Measurements from ENCODE around the gene C1QTNF3. TPM values are rescaled to one million over a fixed set of nuclear protein-coding genes. Genes with fewer than 3 reads are reported as not detected.
A peak's percentile ranks its signal among the peaks of the same experiment; 100 is the strongest.

C1QTNF3 gene
- total and polyA plus RNA-seq, 2 of the 8 experiments (the other 6 are each of a cell fraction or from before 2014, with no cell fraction given), result 1.0 to 1.2 TPM

GRCh38 chr5:33992864-33993263 is 50.1 kb downstream of the C1QTNF3 start:
- H4K5ac ChIP-seq (ENCODE audit: insufficient read length, low read depth, low read length), result no peak overlapping the region
- DNase-seq (ENCODE audit: low read depth in 1 of 2, low spot score in 2 of 2) (no peak), FAIRE-seq (no peak)
- H3K4ac ChIP-seq (replicated peaks; ENCODE audit: insufficient read length, low read depth, low read length), result no peak overlapping the region
- H3K18ac ChIP-seq (ENCODE audit: extremely low read depth, low read length), result no peak overlapping the region
- no peak overlapping the region for H2BK5ac ChIP-seq (ENCODE audit: low read depth, low read length)
- no peak overlapping the region for H2AFZ ChIP-seq (ENCODE audit: low read length)
- H4K8ac ChIP-seq (ENCODE audit: extremely low read depth, insufficient read depth, low read length), result no peak overlapping the region
- H3K27ac ChIP-seq (ENCODE audit: low read depth, low read length), result no peak overlapping the region
- H3K36me3 ChIP-seq (ENCODE audit: control insufficient read depth in 2 of 4, insufficient read depth in 4 of 4, low read length in 3 of 4), result peaks cover 0 to 8% (median 2%) of the 10 kb centered on the region in 4 experiments; a peak in 3 of 8 replicates
- H3K23ac ChIP-seq (ENCODE audit: insufficient read length), result no peak overlapping the region
- ChIA-PET CTCF (ENCODE audit: partially characterized antibody) (no interaction called here), POLR2A (ENCODE audit: partially characterized antibody) (interaction anchor here (2.1 kb wide), 1 partner anchor 11 kb away, joined by 5 read pairs; no protein-coding TSS in a partner anchor)
- H2AK5ac ChIP-seq (ENCODE audit: low read depth, low read length), result no peak overlapping the region
- H3K56ac ChIP-seq (replicated peaks; ENCODE audit: insufficient read length, low read depth, low read length), result peak overlapping the region; percentile 32
- no peak overlapping the region for H3K4me2 ChIP-seq (ENCODE audit: insufficient read depth in 1 of 2, low read depth in 2 of 2, low read length in 2 of 2)
- no peaks in the 10 kb centered on the region for H4K20me1 ChIP-seq (replicated peaks in 1 of 2; ENCODE audit: control insufficient read depth in 1 of 2, insufficient read depth in 2 of 2, low read length in 2 of 2)
- H3K9me3 ChIP-seq (ENCODE audit: insufficient read depth in 2 of 2, low read depth in 1 of 2, low read length in 1 of 2), result no peaks in the 10 kb centered on the region
- H2BK15ac ChIP-seq (ENCODE audit: low read length), result no peak overlapping the region
- H2BK12ac ChIP-seq (ENCODE audit: low read depth, low read length), result no peak overlapping the region
- peaks cover 2% of the 10 kb centered on the region; the same call in 1 of the 2 replicates for H3K23me2 ChIP-seq (ENCODE audit: low read depth, low read length)
- H4K91ac ChIP-seq (replicated peaks; ENCODE audit: insufficient read length, low read length), result no peak overlapping the region
- no peak overlapping the region for H2BK20ac ChIP-seq (ENCODE audit: low read length)
- H3K4me3 ChIP-seq (ENCODE audit: extremely low read depth in 1 of 4, insufficient read depth in 2 of 4, low read depth in 3 of 4, low read length in 4 of 4), result no peak overlapping the region
- no peak overlapping the region for H3K9ac ChIP-seq (replicated peaks in 1 of 4; ENCODE audit: extremely low read depth in 1 of 4, low read depth in 3 of 4, low read length in 3 of 4)
- WGBS, 2 experiments (ENCODE audit: extremely low coverage in 1 of 2, insufficient coverage in 1 of 2, insufficient read length in 1 of 2, insufficient replicate concordance in 2 of 2, low coverage in 1 of 2, low lambda C conversion rate in 2 of 2, missing lambda C conversion rate in 1 of 2), result 85% methylated on average over 2 of the region's 2 CpGs; no CpG with 5 or more reads in 1 of the 2 experiments
- H3K79me1 ChIP-seq (ENCODE audit: low read depth, low read length), result no peaks in the 10 kb centered on the region
- H3K79me2 ChIP-seq (ENCODE audit: control insufficient read depth in 1 of 2, insufficient read depth in 2 of 2, low read length in 2 of 2), result no peaks in the 10 kb centered on the region
- H3K4me1 ChIP-seq (replicated peaks in 1 of 4; ENCODE audit: control insufficient read depth in 3 of 4, insufficient read depth in 4 of 4, low read length in 3 of 4), result no peaks in the 10 kb centered on the region
- no peak overlapping the region for H3K14ac ChIP-seq (ENCODE audit: insufficient read length)
- H3K27me3 ChIP-seq (replicated peaks in 1 of 4; ENCODE audit: control insufficient read depth in 3 of 4, extremely low read depth in 1 of 4, insufficient read depth in 3 of 4, low read length in 3 of 4), result no peaks in the 10 kb centered on the region
- no peak overlapping the region for H2BK120ac ChIP-seq (replicated peaks; ENCODE audit: low read depth, low read length)
- no peak for TF ChIP-seq SIRT6 (IDR thresholded peaks at IDR 0.05; ENCODE audit: low read length)
- TF ChIP-seq NANOG (IDR thresholded peaks at IDR 0.05; ENCODE audit: insufficient read depth, low read depth, low read length, poor library complexity, severe bottlenecking), result no peak
- TF ChIP-seq KDM5A (IDR thresholded peaks at IDR 0.05; ENCODE audit: low read length), result no peak
- TF ChIP-seq CTCF (IDR thresholded peaks at IDR 0.05; ENCODE audit: control extremely low read depth in 1 of 3, insufficient read depth in 1 of 3, low read depth in 1 of 3, low read length in 3 of 3), result no peak
- TF ChIP-seq HDAC6 (IDR thresholded peaks at IDR 0.05; ENCODE audit: low read depth, low read length), result no peak
- TF ChIP-seq CHD1 (IDR thresholded peaks at IDR 0.05; ENCODE audit: low read depth, low read length), result no peak
- TF ChIP-seq PHF8 (conservative IDR thresholded peaks at IDR 0.05; ENCODE audit: low read depth, low read length), result no peak
- TF ChIP-seq POU5F1 (IDR thresholded peaks at IDR 0.05; ENCODE audit: low read depth, low read length), result no peak
- no peak for TF ChIP-seq ASH2L (IDR thresholded peaks at IDR 0.05; ENCODE audit: low read length)
- TF ChIP-seq SP2 (IDR thresholded peaks at IDR 0.05; ENCODE audit: low read length), result no peak
- TF ChIP-seq JUN (IDR thresholded peaks at IDR 0.05; ENCODE audit: low read depth, low read length), result no peak
- TF ChIP-seq BCL11A (IDR thresholded peaks at IDR 0.05; ENCODE audit: low read depth in 2 of 2, low read length in 2 of 2), result no peak
- TF ChIP-seq RXRA (IDR thresholded peaks at IDR 0.05; ENCODE audit: insufficient read depth, low read depth, low read length), result no peak
